Activated CD8-positive, alpha-beta memory T cell treated with anti-CD3 and anti-CD28 coated beads, Interleukin-2, amount 50 U/mL, for 48 hours (primary cell): ENCODE data around the gene S100PBP.
A peak's percentile ranks its signal among the peaks of the same experiment; 100 is the strongest.

Experiments
- DNase-seq: peaks from one replicate; pipeline ENCODE4 v3.0.0-alpha.2; 2020

The S100PBP gene

GRCh38 chr1:32871364-32872191 lies 54.1 kb downstream of the S100PBP start:
- DNase-seq, result no peak

- DNase-seq, result no peak
Measured at GRCh38 chr1:32872192-32872460, 54.7 kb downstream of the S100PBP start.

- DNase-seq, result peak; percentile 37
Measured at GRCh38 chr1:32873484-32873883, 56.0 kb downstream of the S100PBP start.

GRCh38 chr1:32874860-32875752 lies 57.7 kb downstream of the S100PBP start:
- peak; percentile 30 for DNase-seq

- peak; percentile 70 for DNase-seq
Measured at GRCh38 chr1:32876341-32877210, 59.1 kb downstream of the S100PBP start.

GRCh38 chr1:32877211-32878110 lies 60.0 kb downstream of the S100PBP start:
- DNase-seq, result no peak

- no peak for DNase-seq
Measured at GRCh38 chr1:32878183-32878582, 60.7 kb downstream of the S100PBP start.

GRCh38 chr1:32878637-32879041 lies 61.2 kb downstream of the S100PBP start:
- no peak for DNase-seq

- DNase-seq, result no peak
Measured at GRCh38 chr1:32881291-32881690, 63.8 kb downstream of the S100PBP start.

- no peak for DNase-seq
Measured at GRCh38 chr1:32881871-32882850, 64.7 kb downstream of the S100PBP start.

GRCh38 chr1:32883338-32884031 lies 66.0 kb downstream of the S100PBP start:
- no peak for DNase-seq

- DNase-seq, result no peak
Measured at GRCh38 chr1:32884032-32884372, 66.5 kb downstream of the S100PBP start.

GRCh38 chr1:32884726-32885125 lies 67.3 kb downstream of the S100PBP start:
- no peak for DNase-seq

- DNase-seq, result no peak
Measured at GRCh38 chr1:32885676-32886003, 68.2 kb downstream of the S100PBP start.

GRCh38 chr1:32886004-32886827 lies 68.8 kb downstream of the S100PBP start, which contains the start of gene HPCA:
Gene HPCA (plus strand): TSS chr1:32886491. CDS start chr1:32888899, 2,408 bp downstream.
- peak; percentile 83 for DNase-seq

- no peak for DNase-seq
Measured at GRCh38 chr1:32886828-32887414, 69.5 kb downstream of the S100PBP start.

GRCh38 chr1:32887623-32888022 lies 70.2 kb downstream of the S100PBP start:
- no peak for DNase-seq

GRCh38 chr1:32888134-32888533 lies 70.7 kb downstream of the S100PBP start:
- no peak for DNase-seq
